GM21360 (cell line): ENCODE data around the gene NGLY1.

Experiments
- ATAC-seq: cut with Tn5 transposase; IDR thresholded peaks from one replicate; pipeline ENCODE4 v1.9.1; 2021; ENCODE audit warnings: mild to moderate bottlenecking, moderate library complexity; ENCODE audit not compliant: unreplicated experiment

NGLY1 gene

GRCh38 chr3:25713341-25713985 lies 69.8 kb downstream of the NGLY1 start:
- no peak for ATAC-seq

GRCh38 chr3:25711090-25711489 lies 72.2 kb downstream of the NGLY1 start:
- no peak for ATAC-seq

- ATAC-seq, result no peak
Measured at GRCh38 chr3:25708036-25708435, 75.2 kb downstream of the NGLY1 start.

GRCh38 chr3:25707268-25707926 lies 75.8 kb downstream of the NGLY1 start:
- no peak for ATAC-seq

GRCh38 chr3:25706213-25706612 lies 77.0 kb downstream of the NGLY1 start:
- no peak for ATAC-seq

GRCh38 chr3:25697553-25697952 lies 85.7 kb downstream of the NGLY1 start:
- no peak for ATAC-seq

- ATAC-seq, result no peak
Measured at GRCh38 chr3:25695731-25696420, 87.4 kb downstream of the NGLY1 start.

GRCh38 chr3:25693238-25693637 lies 90.0 kb downstream of the NGLY1 start:
- ATAC-seq, result no peak

GRCh38 chr3:25692341-25692740 lies 90.9 kb downstream of the NGLY1 start:
- ATAC-seq, result no peak

- ATAC-seq, result no peak
Measured at GRCh38 chr3:25690768-25691533, 92.3 kb downstream of the NGLY1 start.

- no peak for ATAC-seq
Measured at GRCh38 chr3:25689226-25689625, 94.0 kb downstream of the NGLY1 start.

GRCh38 chr3:25687742-25688141 lies 95.5 kb downstream of the NGLY1 start:
- no peak for ATAC-seq

GRCh38 chr3:25686766-25687165 lies 96.5 kb downstream of the NGLY1 start:
- ATAC-seq, result no peak

- no peak for ATAC-seq
Measured at GRCh38 chr3:25683882-25684281, 99.4 kb downstream of the NGLY1 start.

- no peak for ATAC-seq
Measured at GRCh38 chr3:25683410-25683809, 99.8 kb downstream of the NGLY1 start.

- no peak for ATAC-seq
Measured at GRCh38 chr3:25679642-25680302, 103.5 kb downstream of the NGLY1 start.

- ATAC-seq, result no peak
Measured at GRCh38 chr3:25679166-25679565, 104.1 kb downstream of the NGLY1 start.

GRCh38 chr3:25678581-25678980 lies 104.7 kb downstream of the NGLY1 start:
- no peak for ATAC-seq

GRCh38 chr3:25677121-25677520 lies 106.1 kb downstream of the NGLY1 start:
- ATAC-seq, result no peak

GRCh38 chr3:25674670-25675069 lies 108.6 kb downstream of the NGLY1 start:
- ATAC-seq, result no peak

GRCh38 chr3:25673738-25674298 lies 109.4 kb downstream of the NGLY1 start:
- no peak for ATAC-seq
